Fibroblast of lung (primary cell): ENCODE results near the gene ZZZ3.

Experiments
- CTCF ChIP-seq, 2 donors: IDR thresholded peaks in 1 of 2; conservative IDR thresholded peaks in 1 of 2; 1 replicate in 1 of 2; 2 replicates in 1 of 2; pipeline ENCODE4 v1.5.1; 2011 to 2012; ENCODE audit warnings: low read length in 2 of 2, control low read depth in 1 of 2, inconsistent platforms in 1 of 2, low read depth in 1 of 2, mild to moderate bottlenecking in 1 of 2
- EZH2 ChIP-seq: IDR thresholded peaks from 2 replicates; pipeline ENCODE4 v1.5.1; 2012; ENCODE audit warnings: low read length, control low read depth, mild to moderate bottlenecking; ENCODE audit errors: missing control alignments

- TF ChIP-seq CTCF (conservative IDR thresholded peaks at IDR 0.05 in 1 of 2, IDR thresholded peaks at IDR 0.05 in 1 of 2; ENCODE audit: low read depth in 1 of 2, low read length in 2 of 2), result no peak
- no peak for TF ChIP-seq EZH2
Observed at GRCh38 chr1:77678660-77679610, 3.5 kb downstream of the ZZZ3 start.
